ENCODE data around the gene COX7A2L.

DNA sequence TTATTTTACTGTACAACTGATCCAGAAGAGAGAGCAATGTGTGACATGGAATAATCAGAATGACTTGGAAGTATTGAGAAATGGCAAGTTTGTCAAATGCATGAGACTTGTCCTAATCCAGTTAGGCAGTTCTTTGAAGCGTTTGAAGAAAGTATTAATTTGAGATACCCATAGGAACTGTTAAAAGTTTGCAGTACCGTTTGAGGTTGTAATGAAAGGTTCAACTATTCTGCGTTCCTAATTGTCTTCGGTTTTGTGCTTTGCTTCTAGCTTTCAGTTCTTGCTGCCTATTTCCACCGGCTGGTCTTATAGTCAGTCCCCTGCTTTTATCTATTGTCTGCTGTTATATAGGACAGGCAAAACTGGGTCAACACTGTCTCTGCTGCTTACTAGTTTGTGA is 41.8 kb downstream of the COX7A2L start:
- TF ChIP-seq POLR2AphosphoS5 (IDR thresholded peaks at IDR 0.05; ENCODE audit: borderline replicate concordance, low read depth, low read length) (no peak), EZH2 (IDR thresholded peaks at IDR 0.05) (no peak)

Measured in SK-N-MC (cell line).